Chondrocyte (in vitro differentiated cells): ENCODE data around the gene KIF1C. TPM values are rescaled to one million over a fixed set of nuclear protein-coding genes. Genes with fewer than 3 reads are reported as not detected.

Source experiments
- DNase-seq: peaks from one replicate; pipeline ENCODE4 v3.0.0; 2021; ENCODE audit warnings: mixed read lengths, low spot score
- H3K27ac Mint-ChIP-seq: one replicate; pipeline ENCODE4 v1.8.0; 2021; ENCODE audit warnings: mild to moderate bottlenecking, moderate library complexity, mixed read lengths; ENCODE audit not compliant: unreplicated experiment
- H3K27me3 Mint-ChIP-seq: 2 replicates; pipeline ENCODE4 v1.8.0; 2021; ENCODE audit warnings: low read depth, mixed read lengths
- H3K36me3 Mint-ChIP-seq: 2 replicates; pipeline ENCODE4 v1.8.0; 2021; ENCODE audit warnings: low read depth, mixed read lengths
- H3K4me1 Mint-ChIP-seq: 2 replicates; pipeline ENCODE4 v1.8.0; 2021; ENCODE audit warnings: low read depth, mild to moderate bottlenecking, mixed read lengths
- H3K4me3 Mint-ChIP-seq: one replicate; pipeline ENCODE4 v1.8.0; 2021; ENCODE audit warnings: mild to moderate bottlenecking, moderate library complexity, mixed read lengths; ENCODE audit not compliant: unreplicated experiment
- H3K9me3 Mint-ChIP-seq: 2 replicates; pipeline ENCODE4 v1.8.0; 2021; ENCODE audit warnings: low read depth, mixed read lengths
- total RNA-seq: library from RNA; stranded (reverse); gene quantifications from 3 replicates; pipeline ENCODE4 v1.2.1, GENCODE V29; 2021
- TF ChIP-seq, protein P1 (sequence below): fragments of 200-600 bp; sonication (generic); IDR thresholded peaks from 2 replicates; pipeline ENCODE4 v1.5.0; 2021; ENCODE audit warnings: antibody characterized with exemption, mild to moderate bottlenecking, moderate library complexity

Gene KIF1C
- total RNA-seq, 1 donor from 2014 or later, result 174 TPM

DNA sequence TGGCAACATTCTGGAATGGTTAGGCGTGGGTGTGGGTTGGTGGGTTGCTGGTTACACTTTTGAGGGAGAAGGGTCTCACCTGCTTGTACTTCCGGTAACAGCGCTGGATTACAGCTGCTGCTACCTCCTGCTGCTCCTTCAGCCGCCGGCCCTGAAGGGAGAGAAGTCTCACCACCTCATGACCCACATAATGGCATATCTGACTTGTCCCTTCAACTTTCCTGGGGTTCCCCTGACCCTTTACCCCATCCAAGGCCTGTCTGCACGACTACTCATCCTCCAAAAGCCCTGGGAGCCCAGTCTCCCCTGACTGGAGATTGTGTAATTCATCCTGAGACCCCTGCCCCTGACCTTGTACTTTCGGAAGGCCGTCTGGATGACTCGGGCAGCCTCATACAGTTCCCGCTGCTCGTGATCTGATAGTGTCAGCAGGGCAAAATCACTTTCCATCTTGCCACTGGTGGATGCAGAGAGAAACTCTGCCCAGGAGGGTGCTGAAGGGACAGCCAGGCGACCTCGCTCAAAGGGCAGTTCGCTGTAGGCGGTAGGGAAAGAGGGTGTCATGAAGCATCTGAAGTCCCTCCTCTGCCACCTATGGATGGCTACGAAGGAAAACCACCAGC is 28.1 kb upstream of the KIF1C start:
- Mint-ChIP-seq H3K27me3 (no peaks in the 10 kb centered on the region), H3K4me1 (peaks cover 52% of the 10 kb centered on the region), H3K9me3 (no peaks in the 10 kb centered on the region), H3K4me3 (no peak overlapping the region), H3K36me3 (peaks cover 30% of the 10 kb centered on the region), H3K27ac (no peak overlapping the region)
- DNase-seq, result no peak
- TF ChIP-seq, protein P1, sequence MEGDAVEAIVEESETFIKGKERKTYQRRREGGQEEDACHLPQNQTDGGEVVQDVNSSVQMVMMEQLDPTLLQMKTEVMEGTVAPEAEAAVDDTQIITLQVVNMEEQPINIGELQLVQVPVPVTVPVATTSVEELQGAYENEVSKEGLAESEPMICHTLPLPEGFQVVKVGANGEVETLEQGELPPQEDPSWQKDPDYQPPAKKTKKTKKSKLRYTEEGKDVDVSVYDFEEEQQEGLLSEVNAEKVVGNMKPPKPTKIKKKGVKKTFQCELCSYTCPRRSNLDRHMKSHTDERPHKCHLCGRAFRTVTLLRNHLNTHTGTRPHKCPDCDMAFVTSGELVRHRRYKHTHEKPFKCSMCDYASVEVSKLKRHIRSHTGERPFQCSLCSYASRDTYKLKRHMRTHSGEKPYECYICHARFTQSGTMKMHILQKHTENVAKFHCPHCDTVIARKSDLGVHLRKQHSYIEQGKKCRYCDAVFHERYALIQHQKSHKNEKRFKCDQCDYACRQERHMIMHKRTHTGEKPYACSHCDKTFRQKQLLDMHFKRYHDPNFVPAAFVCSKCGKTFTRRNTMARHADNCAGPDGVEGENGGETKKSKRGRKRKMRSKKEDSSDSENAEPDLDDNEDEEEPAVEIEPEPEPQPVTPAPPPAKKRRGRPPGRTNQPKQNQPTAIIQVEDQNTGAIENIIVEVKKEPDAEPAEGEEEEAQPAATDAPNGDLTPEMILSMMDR, result no peak

DNA sequence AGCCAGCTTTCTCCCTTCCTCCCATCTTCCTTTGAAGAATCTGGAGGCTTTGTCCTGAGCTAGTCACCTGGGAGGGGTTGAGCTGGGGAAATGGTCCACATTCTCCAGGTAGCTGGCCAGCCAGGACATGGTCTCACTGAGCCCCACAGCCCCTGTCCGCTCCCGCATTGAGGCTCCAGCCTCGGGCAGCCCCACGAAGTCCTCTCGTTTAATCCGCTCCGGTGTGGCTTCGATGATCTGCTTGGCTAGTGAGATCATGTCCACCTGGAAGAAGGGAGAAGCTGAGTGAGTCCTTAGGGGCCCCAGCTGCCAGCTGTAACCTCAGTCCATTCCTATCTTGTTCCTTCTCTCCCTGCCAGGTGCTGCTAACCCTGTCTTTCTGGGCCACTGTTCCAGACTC is 27.5 kb upstream of the KIF1C start:
- H3K27ac Mint-ChIP-seq, result no peak overlapping the region
- H3K4me3 Mint-ChIP-seq, result no peak overlapping the region
- H3K36me3 Mint-ChIP-seq, result peaks cover 30% of the 10 kb centered on the region
- no peak for DNase-seq
- H3K9me3 Mint-ChIP-seq, result no peaks in the 10 kb centered on the region
- peaks cover 50% of the 10 kb centered on the region for H3K4me1 Mint-ChIP-seq
- H3K27me3 Mint-ChIP-seq, result no peaks in the 10 kb centered on the region
- TF ChIP-seq, protein P1, result no peak

DNA sequence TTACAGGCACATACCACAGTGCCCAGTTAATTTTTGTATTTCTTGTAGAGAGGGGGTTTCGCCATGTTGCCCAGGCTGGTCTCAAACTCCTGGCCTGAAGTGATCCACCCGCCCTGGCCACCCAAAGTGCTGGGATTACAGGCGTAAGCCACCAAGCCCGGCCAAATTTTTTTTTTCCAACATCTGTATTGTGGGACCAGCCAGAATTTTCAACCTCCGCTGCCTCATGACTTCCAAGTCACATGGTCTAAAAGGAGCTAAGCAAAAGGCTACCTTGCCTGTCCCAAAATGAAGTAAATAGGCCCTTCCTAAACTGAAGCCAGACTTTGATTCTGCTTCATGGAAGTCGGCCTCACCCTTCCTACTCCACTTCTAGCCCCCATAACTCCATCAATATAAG is 25.9 kb upstream of the KIF1C start:
- H3K27me3 Mint-ChIP-seq, result no peaks in the 10 kb centered on the region
- H3K4me1 Mint-ChIP-seq, result peaks cover 41% of the 10 kb centered on the region
- no peak for DNase-seq
- peaks cover 28% of the 10 kb centered on the region for H3K36me3 Mint-ChIP-seq
- H3K4me3 Mint-ChIP-seq, result no peak overlapping the region
- TF ChIP-seq, protein P1, result no peak
- no peaks in the 10 kb centered on the region for H3K9me3 Mint-ChIP-seq
- H3K27ac Mint-ChIP-seq, result no peak overlapping the region

DNA sequence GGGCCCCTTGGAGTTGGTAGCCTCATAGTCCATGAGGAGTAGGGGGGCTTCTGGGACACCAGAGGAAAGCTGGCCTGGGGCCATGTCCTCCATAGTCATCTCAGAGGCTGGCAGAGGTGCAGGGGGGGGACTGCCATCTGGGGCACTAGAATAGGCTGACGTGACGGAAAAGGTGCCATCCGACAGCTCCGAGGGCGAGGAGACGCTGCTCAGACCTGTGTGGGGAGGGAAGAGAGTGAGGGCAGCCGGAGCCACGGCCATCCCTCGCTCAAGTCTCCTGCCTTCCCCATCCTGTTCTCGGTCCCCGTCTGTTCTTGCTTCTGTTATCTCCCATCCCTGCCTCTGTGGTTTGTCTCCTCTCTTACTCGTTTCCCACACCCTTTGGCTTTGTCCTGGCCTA is 25.4 kb upstream of the KIF1C start:
- H3K36me3 Mint-ChIP-seq, result peaks cover 28% of the 10 kb centered on the region
- H3K27ac Mint-ChIP-seq, result peak overlapping the region; percentile 65
- peaks cover 41% of the 10 kb centered on the region for H3K4me1 Mint-ChIP-seq
- no peak for DNase-seq
- H3K9me3 Mint-ChIP-seq, result no peaks in the 10 kb centered on the region
- no peaks in the 10 kb centered on the region for H3K27me3 Mint-ChIP-seq
- TF ChIP-seq, protein P1, result no peak
- H3K4me3 Mint-ChIP-seq, result no peak overlapping the region

DNA sequence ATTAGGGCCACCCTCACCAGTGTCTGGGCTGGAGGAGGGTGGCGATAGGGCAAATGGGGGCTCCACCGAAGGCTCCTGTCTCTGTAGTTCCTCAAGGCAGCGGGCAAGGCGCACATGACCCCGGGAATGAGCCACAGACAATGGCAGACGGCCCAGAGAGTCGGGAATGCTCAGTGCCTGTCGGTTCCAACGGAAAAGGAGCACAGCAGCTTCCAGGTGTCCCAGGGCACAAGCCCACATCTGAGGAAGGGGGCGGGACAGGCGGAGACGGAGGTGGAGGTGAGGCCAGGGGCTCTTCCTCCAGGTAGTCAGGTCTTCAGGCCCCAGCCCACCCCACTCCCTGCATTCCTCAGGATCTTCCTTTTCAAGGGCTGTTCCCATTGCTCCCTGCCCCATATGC is 25.0 kb upstream of the KIF1C start:
- no peak overlapping the region for H3K4me3 Mint-ChIP-seq
- no peaks in the 10 kb centered on the region for H3K9me3 Mint-ChIP-seq
- H3K27ac Mint-ChIP-seq, result peak overlapping the region; percentile 65
- H3K27me3 Mint-ChIP-seq, result no peaks in the 10 kb centered on the region
- peaks cover 41% of the 10 kb centered on the region for H3K4me1 Mint-ChIP-seq
- peaks cover 30% of the 10 kb centered on the region for H3K36me3 Mint-ChIP-seq
- TF ChIP-seq, protein P1, result no peak
- no peak for DNase-seq
